ENCODE data around the gene CNTNAP5. TPM values are rescaled to one million over a fixed set of nuclear protein-coding genes. Genes with fewer than 3 reads are reported as not detected.

The CNTNAP5 gene
- total RNA-seq, 2 donors from 2014 or later = 0.11 TPM; not detected in 1

GRCh38 chr2:124920448-124920847 is 895.4 kb downstream of the CNTNAP5 start:
- 92% methylated on average over 1 of the region's 1 CpG for WGBS
- no peak overlapping the region for H3K4me3 ChIP-seq
- no peak for TF ChIP-seq POLR2AphosphoS5 (IDR thresholded peaks at IDR 0.05)
- no peak for TF ChIP-seq POLR2A (IDR thresholded peaks at IDR 0.05)
- no peak for TF ChIP-seq CTCF (IDR thresholded peaks at IDR 0.05)
- H3K27ac ChIP-seq = no peak overlapping the region
- no peak for DNase-seq (ENCODE audit: low spot score)
- no peaks in the 10 kb centered on the region for H3K27me3 ChIP-seq (replicated peaks; ENCODE audit: insufficient read depth)
- no peaks in the 10 kb centered on the region for H3K9me3 ChIP-seq
- H3K36me3 ChIP-seq = no peaks in the 10 kb centered on the region
- no peaks in the 10 kb centered on the region for H3K4me1 ChIP-seq (replicated peaks)
- intact Hi-C loops (cut with DNase I) = no loop called here

GRCh38 chr2:124921191-124921590 is 896.1 kb downstream of the CNTNAP5 start:
- intact Hi-C loops (cut with DNase I) = no loop called here
- Histone ChIP-seq H3K4me3 (no peak overlapping the region), H3K36me3 (no peaks in the 10 kb centered on the region), H3K27me3 (replicated peaks; ENCODE audit: insufficient read depth) (no peaks in the 10 kb centered on the region), H3K27ac (no peak overlapping the region), H3K9me3 (no peaks in the 10 kb centered on the region), H3K4me1 (replicated peaks) (no peaks in the 10 kb centered on the region)
- WGBS = 85% methylated on average over 5 of the region's 5 CpGs
- no peak for DNase-seq (ENCODE audit: low spot score)
- TF ChIP-seq POLR2AphosphoS5 (IDR thresholded peaks at IDR 0.05) = no peak
- TF ChIP-seq CTCF (IDR thresholded peaks at IDR 0.05) = no peak
- no peak for TF ChIP-seq POLR2A (IDR thresholded peaks at IDR 0.05)

GRCh38 chr2:124923097-124923496 is 898.0 kb downstream of the CNTNAP5 start:
- H3K27ac ChIP-seq = no peak overlapping the region
- no peak for DNase-seq (ENCODE audit: low spot score)
- H3K4me3 ChIP-seq = no peak overlapping the region
- no peaks in the 10 kb centered on the region for H3K27me3 ChIP-seq (replicated peaks; ENCODE audit: insufficient read depth)
- no peaks in the 10 kb centered on the region for H3K36me3 ChIP-seq
- intact Hi-C loops (cut with DNase I) = no loop called here
- TF ChIP-seq POLR2A (IDR thresholded peaks at IDR 0.05) (no peak), POLR2AphosphoS5 (IDR thresholded peaks at IDR 0.05) (no peak)
- WGBS = 97% methylated on average over 3 of the region's 3 CpGs
- H3K4me1 ChIP-seq (replicated peaks) = no peaks in the 10 kb centered on the region
- no peaks in the 10 kb centered on the region for H3K9me3 ChIP-seq

GRCh38 chr2:124933883-124934282 is 908.8 kb downstream of the CNTNAP5 start:
- intact Hi-C loops (cut with DNase I) = no loop called here
- TF ChIP-seq CTCF (IDR thresholded peaks at IDR 0.05) (no peak), POLR2A (IDR thresholded peaks at IDR 0.05) (no peak), POLR2AphosphoS5 (IDR thresholded peaks at IDR 0.05) (no peak)

GRCh38 chr2:124953921-124954320 is 928.8 kb downstream of the CNTNAP5 start:
- no peak for DNase-seq (ENCODE audit: low spot score)
- Histone ChIP-seq H3K9me3 (no peaks in the 10 kb centered on the region), H3K36me3 (no peaks in the 10 kb centered on the region), H3K4me3 (no peak overlapping the region), H3K27ac (no peak overlapping the region), H3K27me3 (replicated peaks; ENCODE audit: insufficient read depth) (no peaks in the 10 kb centered on the region), H3K4me1 (replicated peaks) (no peaks in the 10 kb centered on the region)
- intact Hi-C loops (cut with DNase I) = no loop called here
- TF ChIP-seq POLR2AphosphoS5 (IDR thresholded peaks at IDR 0.05) (no peak), POLR2A (IDR thresholded peaks at IDR 0.05) (no peak), CTCF (IDR thresholded peaks at IDR 0.05) (no peak)
- WGBS = 59% methylated on average over 2 of the region's 2 CpGs

More at GRCh38 chr2:124933883-124934282, 908.8 kb downstream of the CNTNAP5 start:
- DNase-seq (ENCODE audit: low spot score) = no peak
- no peaks in the 10 kb centered on the region for H3K4me1 ChIP-seq (replicated peaks)
- H3K36me3 ChIP-seq = no peaks in the 10 kb centered on the region
- H3K9me3 ChIP-seq = no peaks in the 10 kb centered on the region
- no peak overlapping the region for H3K27ac ChIP-seq
- 65% methylated on average over 1 of the region's 1 CpG for WGBS
- H3K27me3 ChIP-seq (replicated peaks; ENCODE audit: insufficient read depth) = no peaks in the 10 kb centered on the region
- no peak overlapping the region for H3K4me3 ChIP-seq
